SK-N-SH (cell line): Measurements from ENCODE around the gene CDH22. TPM values are rescaled to one million over a fixed set of nuclear protein-coding genes. Genes with fewer than 3 reads are reported as not detected.

Source experiments
- CTCF ChIA-PET: fragments of 300-600, 350-600 bp; formaldehyde crosslinking; extraction: SDS; loops from one replicate; lab custom pipeline; 2021; lab: Yijun Ruan, JAX
- POLR2A ChIA-PET: fragments of 350-600 bp; sonication (Branson Sonifier 250); formaldehyde crosslinking; extraction: SDS; loops from one replicate; lab custom pipeline; 2020; ENCODE audit warnings: antibody characterized with exemption, inconsistent platforms; lab: Yijun Ruan, JAX
- DNase-seq: peaks from one replicate; pipeline ENCODE4 v3.0.0; 2012
- H2AFZ ChIP-seq: fragments of 200-600 bp; sonication (generic); 2 replicates; pipeline ENCODE4 v1.8.1; 2016; ENCODE audit warnings: antibody characterized with exemption, mild to moderate bottlenecking, low read depth
- H3F3A ChIP-seq: fragments of 200-600 bp; sonication (generic); replicated peaks from 2 replicates; pipeline ENCODE3; 2016; ENCODE audit warnings: antibody characterized with exemption, mild to moderate bottlenecking; ENCODE audit not compliant: insufficient read depth
- H3K27ac ChIP-seq, 2 experiments: fragments of 200-500 bp in 1 of 2; fragments of 200-600 bp in 1 of 2; sonication (Bioruptor generic) in 1 of 2; sonication (generic), shearing (Covaris generic) in 1 of 2; 2 replicates each; pipeline versions ENCODE4 v1.5.1 to v1.6.1; 2014 to 2016; ENCODE audit warnings: low read depth in 2 of 2, inconsistent platforms in 1 of 2, low read length in 1 of 2, mild to moderate bottlenecking in 1 of 2, mixed read lengths in 1 of 2
- H3K27me3 ChIP-seq: fragments of 200-600 bp; sonication (generic), shearing (Covaris generic); 2 replicates; pipeline ENCODE4 v1.6.1; 2016; ENCODE audit warnings: mixed run types; ENCODE audit not compliant: insufficient read depth
- H3K36me3 ChIP-seq, 2 experiments: fragments of 200-500 bp in 1 of 2; fragments of 200-600 bp in 1 of 2; sonication (Bioruptor generic) in 1 of 2; sonication (generic) in 1 of 2; replicated peaks in 1 of 2; 2 replicates each; pipeline versions ENCODE3 to v1.5.1; 2014 to 2016; ENCODE audit warnings: low read length in 1 of 2, mild to moderate bottlenecking in 1 of 2; ENCODE audit not compliant: insufficient read depth in 2 of 2, control insufficient read depth in 1 of 2
- H3K4me1 ChIP-seq, 2 experiments: fragments of 200-500 bp in 1 of 2; fragments of 200-600 bp in 1 of 2; sonication (Bioruptor generic) in 1 of 2; sonication (generic), shearing (Covaris generic) in 1 of 2; 2 replicates each; pipeline versions ENCODE4 v1.5.1 to v1.6.1; 2014 to 2016; ENCODE audit warnings: low read depth in 1 of 2, low read length in 1 of 2, mixed run types in 1 of 2; ENCODE audit not compliant: insufficient read depth in 2 of 2, control insufficient read depth in 1 of 2
- H3K4me2 ChIP-seq: fragments of 200-600 bp; sonication (generic), shearing (Covaris generic); 2 replicates; pipeline ENCODE4 v1.6.1; 2017; ENCODE audit warnings: mixed run types
- H3K4me3 ChIP-seq, 2 experiments: fragments of 200-500 bp in 1 of 2; fragments of 200-600 bp in 1 of 2; sonication (Bioruptor generic) in 1 of 2; sonication (generic), shearing (Covaris generic) in 1 of 2; 2 replicates each; pipeline versions ENCODE4 v1.5.1 to v1.8.1; 2014 to 2016; ENCODE audit warnings: low read depth in 2 of 2, inconsistent platforms in 1 of 2, low read length in 1 of 2, mild to moderate bottlenecking in 1 of 2, mixed read lengths in 1 of 2, moderate library complexity in 1 of 2
- H3K79me2 ChIP-seq: fragments of 200-600 bp; sonication (generic); 2 replicates; pipeline ENCODE4 v1.8.1; 2017; ENCODE audit warnings: mild to moderate bottlenecking; ENCODE audit not compliant: insufficient read depth
- H3K9ac ChIP-seq: fragments of 200-600 bp; sonication (generic); 2 replicates; pipeline ENCODE4 v1.6.1; 2017; ENCODE audit warnings: mixed run types
- H3K9me2 ChIP-seq: fragments of 200-600 bp; sonication (generic); 2 replicates; pipeline ENCODE4 v1.6.1; 2017; ENCODE audit warnings: mixed run types
- H3K9me3 ChIP-seq: fragments of 200-600 bp; sonication (generic); 2 replicates; pipeline ENCODE4 v1.6.1; 2017; ENCODE audit warnings: mixed run types, mild to moderate bottlenecking, moderate library complexity
- H4K20me1 ChIP-seq: fragments of 200-600 bp; sonication (generic); 2 replicates; pipeline ENCODE4 v1.6.1; 2017; ENCODE audit warnings: mild to moderate bottlenecking, mixed run types; ENCODE audit not compliant: insufficient read depth
- CHD2 ChIP-seq: fragments of 150-350 bp; IDR thresholded peaks from 2 replicates; pipeline ENCODE4 v1.6.1; 2018; ENCODE audit warnings: low read length; ENCODE audit not compliant: partially characterized antibody
- EZH2phosphoT487 ChIP-seq: fragments of 200-600 bp; sonication (generic); IDR thresholded peaks from 2 replicates; pipeline ENCODE4 v1.6.1; 2017; ENCODE audit warnings: low read depth, mixed run types, mild to moderate bottlenecking, antibody characterized with exemption, moderate library complexity, borderline replicate concordance
- FOXJ3 ChIP-seq: sonication (generic); formaldehyde crosslinking; IDR thresholded peaks from 2 replicates; pipeline ENCODE4 v1.5.1; 2020; ENCODE audit warnings: mild to moderate bottlenecking, missing genetic modification reagents
- GABPA ChIP-seq: IDR thresholded peaks from 2 replicates; pipeline ENCODE4 v1.4.0; 2012; ENCODE audit warnings: low read depth, mild to moderate bottlenecking
- IRF3 ChIP-seq: fragments of 150-350 bp; IDR thresholded peaks from 2 replicates; pipeline ENCODE4 v1.6.1; 2016; ENCODE audit warnings: mild to moderate bottlenecking, low read depth, low read length
- MXI1 ChIP-seq: IDR thresholded peaks from 2 replicates; pipeline ENCODE4 v1.6.1; 2012; ENCODE audit warnings: mild to moderate bottlenecking, low read depth, low read length, improper control_type of control experiment
- NFIC ChIP-seq: IDR thresholded peaks from 2 replicates; pipeline ENCODE4 v1.4.0; 2012; ENCODE audit warnings: borderline replicate concordance
- RAD21 ChIP-seq: IDR thresholded peaks from 2 replicates; pipeline ENCODE4 v1.6.1; 2012; ENCODE audit warnings: mild to moderate bottlenecking, low read length
- RCOR1 ChIP-seq: fragments of 150-350 bp; IDR thresholded peaks from 2 replicates; pipeline ENCODE4 v1.6.1; 2017; ENCODE audit warnings: antibody characterized with exemption, low read length
- RFX5 ChIP-seq: IDR thresholded peaks from 2 replicates; pipeline ENCODE4 v1.6.1; 2012; ENCODE audit warnings: mild to moderate bottlenecking, improper control_type of control experiment, low read length
- TAF1 ChIP-seq: IDR thresholded peaks from 2 replicates; pipeline ENCODE4 v1.6.1; 2012; ENCODE audit warnings: low read depth, mild to moderate bottlenecking, low read length, moderate library complexity, borderline replicate concordance
- TEAD4 ChIP-seq: IDR thresholded peaks from 2 replicates; pipeline ENCODE4 v1.4.0; 2012; ENCODE audit warnings: mild to moderate bottlenecking, borderline replicate concordance; ENCODE audit not compliant: insufficient read depth
- USF2 ChIP-seq: fragments of 150-350 bp; IDR thresholded peaks from 2 replicates; pipeline ENCODE4 v1.6.1; 2017; ENCODE audit warnings: antibody characterized with exemption, low read length, low read depth, borderline replicate concordance
- WGBS: methylation state at CpG from one replicate; pipeline ENCODE4 v1.1.6; 2017; ENCODE audit warnings: low lambda C conversion rate; 5-methylcytosine and 5-hydroxymethylcytosine counted together
- polyA plus RNA-seq, 3 experiments: library from polyadenylated mRNA; depleted of rRNA; stranded (reverse); fragments of >200 nt; gene quantifications; 2 replicates each; pipeline ENCODE4 v1.2.3, GENCODE V29; 2012
- TF ChIP-seq, protein P1 (sequence below): IDR thresholded peaks from 2 replicates; pipeline ENCODE4 v1.4.0; 2012; ENCODE audit warnings: low read depth, borderline replicate concordance
- TF ChIP-seq, protein P2 (sequence below): IDR thresholded peaks from 2 replicates; pipeline ENCODE4 v1.4.0; 2012; ENCODE audit warnings: low read depth
- TF ChIP-seq, protein P3 (sequence below): IDR thresholded peaks from 2 replicates; pipeline ENCODE4; 2012
- TF ChIP-seq, protein P4 (sequence below): IDR thresholded peaks from 2 replicates; pipeline ENCODE4 v1.4.0; 2012; ENCODE audit warnings: low read depth, borderline replicate concordance

The CDH22 gene
- polyA plus RNA-seq, 1 of the 3 experiments (the other 2 are of a cell fraction), result not detected

- no peak overlapping the region for H3K27ac ChIP-seq
- H3F3A ChIP-seq, result peaks cover 12% of the 10 kb centered on the region
- H3K9ac ChIP-seq, result no peak overlapping the region
- WGBS, result 91% methylated on average over 18 of the region's 18 CpGs
- ChIA-PET CTCF (interaction anchor here (0.6 to 1.0 kb wide), 3 partner anchors 86 to 224 kb away, joined by 3 to 7 read pairs (median 6); no protein-coding TSS in a partner anchor), POLR2A (no interaction called here)
- H3K27me3 ChIP-seq, result no peaks in the 10 kb centered on the region
- no peak overlapping the region for H3K4me3 ChIP-seq
- no peaks in the 10 kb centered on the region for H3K79me2 ChIP-seq
- no peaks in the 10 kb centered on the region for H3K9me2 ChIP-seq
- no peak overlapping the region for H2AFZ ChIP-seq
- H4K20me1 ChIP-seq, result no peaks in the 10 kb centered on the region
- no peak overlapping the region for H3K4me2 ChIP-seq
- H3K9me3 ChIP-seq, result no peaks in the 10 kb centered on the region
- DNase-seq, result no peak
- H3K4me1 ChIP-seq, result peaks cover 16 to 62% of the 10 kb centered on the region in 2 experiments; a peak in 3 of 4 replicates
- peaks cover 16 to 33% of the 10 kb centered on the region in 2 experiments for H3K36me3 ChIP-seq
- TF ChIP-seq, protein P1, sequence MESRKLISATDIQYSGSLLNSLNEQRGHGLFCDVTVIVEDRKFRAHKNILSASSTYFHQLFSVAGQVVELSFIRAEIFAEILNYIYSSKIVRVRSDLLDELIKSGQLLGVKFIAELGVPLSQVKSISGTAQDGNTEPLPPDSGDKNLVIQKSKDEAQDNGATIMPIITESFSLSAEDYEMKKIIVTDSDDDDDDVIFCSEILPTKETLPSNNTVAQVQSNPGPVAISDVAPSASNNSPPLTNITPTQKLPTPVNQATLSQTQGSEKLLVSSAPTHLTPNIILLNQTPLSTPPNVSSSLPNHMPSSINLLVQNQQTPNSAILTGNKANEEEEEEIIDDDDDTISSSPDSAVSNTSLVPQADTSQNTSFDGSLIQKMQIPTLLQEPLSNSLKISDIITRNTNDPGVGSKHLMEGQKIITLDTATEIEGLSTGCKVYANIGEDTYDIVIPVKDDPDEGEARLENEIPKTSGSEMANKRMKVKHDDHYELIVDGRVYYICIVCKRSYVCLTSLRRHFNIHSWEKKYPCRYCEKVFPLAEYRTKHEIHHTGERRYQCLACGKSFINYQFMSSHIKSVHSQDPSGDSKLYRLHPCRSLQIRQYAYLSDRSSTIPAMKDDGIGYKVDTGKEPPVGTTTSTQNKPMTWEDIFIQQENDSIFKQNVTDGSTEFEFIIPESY, result no peak
- TF ChIP-seq USF2 (no peak), TEAD4 (no peak), IRF3 (no peak), EZH2phosphoT487 (no peak), CHD2 (no peak), RCOR1 (no peak), NFIC (no peak)
Measured at GRCh38 chr20:46352370-46352938, 44.2 kb upstream of the CDH22 start.

DNA sequence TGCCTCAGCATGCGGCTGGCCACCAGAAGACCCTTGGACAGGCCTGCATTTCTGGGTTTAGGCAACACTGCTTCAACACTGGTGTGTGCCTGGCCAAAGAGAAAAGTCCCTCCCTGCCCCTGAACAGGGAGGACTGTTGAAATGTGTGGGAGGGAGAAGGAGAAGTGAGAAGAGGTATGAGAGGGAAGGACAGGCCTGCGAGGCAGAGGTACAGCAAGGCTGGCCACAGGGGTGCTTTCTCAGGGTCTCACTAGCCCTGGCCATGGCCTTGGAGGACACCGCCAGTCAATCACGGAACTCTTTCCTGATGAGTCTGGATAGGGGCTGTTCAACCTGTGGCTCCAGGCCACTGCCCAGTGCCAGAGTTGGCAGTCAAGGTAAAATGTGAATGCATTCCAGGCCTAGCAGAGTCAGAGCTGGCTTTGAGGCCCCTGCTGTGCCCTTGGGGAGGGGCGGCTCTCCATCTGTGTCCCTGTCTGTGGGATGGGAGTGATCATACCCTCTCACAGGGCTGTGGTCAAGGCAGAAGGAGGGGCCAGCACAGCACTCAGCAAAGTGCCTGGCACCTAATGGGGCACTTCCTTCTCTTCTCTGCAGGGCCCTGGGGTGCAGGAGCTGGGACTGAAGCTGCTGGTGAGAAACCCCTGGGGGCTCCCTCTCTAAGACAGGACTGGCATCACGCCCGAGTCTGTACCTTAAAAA lies 43.2 kb upstream of the CDH22 start:
- Histone ChIP-seq H3K4me1 (peaks cover 16 to 60% of the 10 kb centered on the region in 2 experiments; a peak in 3 of 4 replicates), H3K4me2 (no peak overlapping the region), H3K4me3 (no peak overlapping the region), H3K36me3 (peaks cover 16 to 33% of the 10 kb centered on the region in 2 experiments), H4K20me1 (no peaks in the 10 kb centered on the region), H2AFZ (no peak overlapping the region), H3K27ac (peak overlapping the region; percentile 36 to 81), H3K79me2 (no peaks in the 10 kb centered on the region), H3K9me3 (no peaks in the 10 kb centered on the region), H3K27me3 (no peaks in the 10 kb centered on the region), H3K9me2 (no peaks in the 10 kb centered on the region), H3K9ac (no peak overlapping the region), H3F3A (peaks cover 12% of the 10 kb centered on the region)
- WGBS, result 91% methylated on average over 6 of the region's 7 CpGs
- TF ChIP-seq GABPA, result no peak
- TF ChIP-seq, protein P2, sequence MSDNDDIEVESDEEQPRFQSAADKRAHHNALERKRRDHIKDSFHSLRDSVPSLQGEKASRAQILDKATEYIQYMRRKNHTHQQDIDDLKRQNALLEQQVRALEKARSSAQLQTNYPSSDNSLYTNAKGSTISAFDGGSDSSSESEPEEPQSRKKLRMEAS, result no peak
- no peak for TF ChIP-seq MXI1
- no peak for TF ChIP-seq TAF1
- no peak for TF ChIP-seq RFX5
- no peak for TF ChIP-seq RAD21
- TF ChIP-seq, protein P3, sequence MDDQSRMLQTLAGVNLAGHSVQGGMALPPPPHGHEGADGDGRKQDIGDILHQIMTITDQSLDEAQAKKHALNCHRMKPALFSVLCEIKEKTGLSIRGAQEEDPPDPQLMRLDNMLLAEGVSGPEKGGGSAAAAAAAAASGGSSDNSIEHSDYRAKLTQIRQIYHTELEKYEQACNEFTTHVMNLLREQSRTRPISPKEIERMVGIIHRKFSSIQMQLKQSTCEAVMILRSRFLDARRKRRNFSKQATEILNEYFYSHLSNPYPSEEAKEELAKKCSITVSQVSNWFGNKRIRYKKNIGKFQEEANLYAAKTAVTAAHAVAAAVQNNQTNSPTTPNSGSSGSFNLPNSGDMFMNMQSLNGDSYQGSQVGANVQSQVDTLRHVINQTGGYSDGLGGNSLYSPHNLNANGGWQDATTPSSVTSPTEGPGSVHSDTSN, result no peak
- no peak for TF ChIP-seq FOXJ3 (CRISPR knock-in tag)
- TF ChIP-seq, protein P4, sequence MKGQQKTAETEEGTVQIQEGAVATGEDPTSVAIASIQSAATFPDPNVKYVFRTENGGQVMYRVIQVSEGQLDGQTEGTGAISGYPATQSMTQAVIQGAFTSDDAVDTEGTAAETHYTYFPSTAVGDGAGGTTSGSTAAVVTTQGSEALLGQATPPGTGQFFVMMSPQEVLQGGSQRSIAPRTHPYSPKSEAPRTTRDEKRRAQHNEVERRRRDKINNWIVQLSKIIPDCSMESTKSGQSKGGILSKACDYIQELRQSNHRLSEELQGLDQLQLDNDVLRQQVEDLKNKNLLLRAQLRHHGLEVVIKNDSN, result no peak
- TF ChIP-seq CHD2, result no peak
- POLR2A ChIA-PET, result no interaction called here
- no peak for DNase-seq
- CTCF ChIA-PET, result interaction anchor here (5.7 to 11.6 kb wide), 3 partner anchors 39 to 220 kb away, joined by 59 to 219 read pairs (median 190); partner anchors contain the start of gene CDH22
